ENCODE data around the gene C2CD5.
A peak's percentile ranks its signal among the peaks of the same experiment; 100 is the strongest.
"Not testable (repeated sequence)": the region's sequence is repeated elsewhere in the genome, so short reads cannot be mapped to it uniquely, and the experiment has no call there.

C2CD5 gene

GRCh38 chr12:22477166-22477893, 67.0 kb downstream of the C2CD5 start:
- DNase-seq (ENCODE audit: low read depth): no peak

GRCh38 chr12:22476133-22476532, 68.2 kb downstream of the C2CD5 start:
- DNase-seq (ENCODE audit: low read depth): no peak

- no peak for DNase-seq (ENCODE audit: low read depth)
Measured at GRCh38 chr12:22474970-22475720, 69.2 kb downstream of the C2CD5 start.

- no peak for DNase-seq (ENCODE audit: low read depth)
Measured at GRCh38 chr12:22473212-22473611, 71.1 kb downstream of the C2CD5 start.

GRCh38 chr12:22467190-22467589, 77.2 kb downstream of the C2CD5 start:
- DNase-seq (ENCODE audit: low read depth): no peak

GRCh38 chr12:22463306-22463705, 81.0 kb downstream of the C2CD5 start:
- DNase-seq (ENCODE audit: low read depth): no peak

- no peak for DNase-seq (ENCODE audit: low read depth)
Measured at GRCh38 chr12:22461786-22462185, 82.6 kb downstream of the C2CD5 start.

GRCh38 chr12:22459838-22460490, 84.4 kb downstream of the C2CD5 start:
- DNase-seq (ENCODE audit: low read depth): no peak

GRCh38 chr12:22458298-22458937, 85.9 kb downstream of the C2CD5 start:
- no peak for DNase-seq (ENCODE audit: low read depth)

- DNase-seq (ENCODE audit: low read depth): no peak
Measured at GRCh38 chr12:22457085-22457484, 87.3 kb downstream of the C2CD5 start.

- DNase-seq (ENCODE audit: low read depth): no peak
Measured at GRCh38 chr12:22453511-22453910, 90.8 kb downstream of the C2CD5 start.

- DNase-seq (ENCODE audit: low read depth): no peak
Measured at GRCh38 chr12:22447223-22447622, 97.1 kb downstream of the C2CD5 start.

- not testable (repeated sequence) for DNase-seq (ENCODE audit: low read depth)
Measured at GRCh38 chr12:22444317-22444665, 100.1 kb downstream of the C2CD5 start.

- peak; percentile 46 for DNase-seq (ENCODE audit: low read depth)
Measured at GRCh38 chr12:22443379-22444316, 100.7 kb downstream of the C2CD5 start.

GRCh38 chr12:22437031-22437806, 107.1 kb downstream of the C2CD5 start:
- DNase-seq (ENCODE audit: low read depth): no peak

- DNase-seq (ENCODE audit: low read depth): no peak
Measured at GRCh38 chr12:22435583-22435982, 108.8 kb downstream of the C2CD5 start.

- no peak for DNase-seq (ENCODE audit: low read depth)
Measured at GRCh38 chr12:22431693-22432251, 112.6 kb downstream of the C2CD5 start.

- DNase-seq (ENCODE audit: low read depth): no peak
Measured at GRCh38 chr12:22416801-22417200, 127.5 kb downstream of the C2CD5 start.

- DNase-seq (ENCODE audit: low read depth): no peak
Measured at GRCh38 chr12:22415342-22416309, 128.7 kb downstream of the C2CD5 start.

Data from activated T-cell treated with anti-CD3 and anti-CD28 coated beads for 24 hours (primary cell).